OCI-LY7 (cell line): ENCODE results near the gene TMEM18.

Source experiments
- EZH2phosphoT487 ChIP-seq: fragments of 200-600 bp; sonication (generic); IDR thresholded peaks from 2 replicates; pipeline ENCODE4 v1.6.1; 2018; ENCODE audit warnings: low read depth, borderline replicate concordance, mild to moderate bottlenecking, mixed run types, antibody characterized with exemption, low read length, moderate library complexity, mixed read lengths
- TF ChIP-seq, protein P1 (sequence below): fragments of 200-600 bp; sonication (generic); conservative IDR thresholded peaks from 2 replicates; pipeline ENCODE4 v1.5.1; 2014; ENCODE audit warnings: mild to moderate bottlenecking, antibody characterized with exemption, low read length, moderate library complexity, mixed read lengths

DNA sequence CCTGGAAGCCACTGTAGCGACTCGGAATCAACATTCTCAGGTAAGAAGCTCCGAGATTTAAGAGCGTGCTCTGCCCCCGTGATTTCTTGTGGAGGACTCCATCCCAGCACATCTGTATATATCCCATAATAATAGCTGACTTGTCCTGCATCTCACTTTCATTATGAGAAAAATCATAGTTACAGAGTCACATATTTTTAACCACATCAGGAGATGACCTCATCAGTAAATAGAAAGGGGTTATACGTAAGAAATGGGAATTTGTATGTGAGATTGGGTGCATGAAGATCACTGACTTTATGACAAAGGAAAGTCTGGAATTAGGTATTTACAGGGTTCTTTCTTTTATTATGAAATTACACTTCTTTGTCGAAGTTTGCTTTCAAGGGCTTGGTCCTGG is 16.4 kb upstream of the TMEM18 start:
- TF ChIP-seq, protein P1, sequence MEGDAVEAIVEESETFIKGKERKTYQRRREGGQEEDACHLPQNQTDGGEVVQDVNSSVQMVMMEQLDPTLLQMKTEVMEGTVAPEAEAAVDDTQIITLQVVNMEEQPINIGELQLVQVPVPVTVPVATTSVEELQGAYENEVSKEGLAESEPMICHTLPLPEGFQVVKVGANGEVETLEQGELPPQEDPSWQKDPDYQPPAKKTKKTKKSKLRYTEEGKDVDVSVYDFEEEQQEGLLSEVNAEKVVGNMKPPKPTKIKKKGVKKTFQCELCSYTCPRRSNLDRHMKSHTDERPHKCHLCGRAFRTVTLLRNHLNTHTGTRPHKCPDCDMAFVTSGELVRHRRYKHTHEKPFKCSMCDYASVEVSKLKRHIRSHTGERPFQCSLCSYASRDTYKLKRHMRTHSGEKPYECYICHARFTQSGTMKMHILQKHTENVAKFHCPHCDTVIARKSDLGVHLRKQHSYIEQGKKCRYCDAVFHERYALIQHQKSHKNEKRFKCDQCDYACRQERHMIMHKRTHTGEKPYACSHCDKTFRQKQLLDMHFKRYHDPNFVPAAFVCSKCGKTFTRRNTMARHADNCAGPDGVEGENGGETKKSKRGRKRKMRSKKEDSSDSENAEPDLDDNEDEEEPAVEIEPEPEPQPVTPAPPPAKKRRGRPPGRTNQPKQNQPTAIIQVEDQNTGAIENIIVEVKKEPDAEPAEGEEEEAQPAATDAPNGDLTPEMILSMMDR = no peak
- TF ChIP-seq EZH2phosphoT487 = no peak
